Ovary (tissue), 3 donors: ENCODE results near the gene PON2.

Experiments used
- EP300 ChIP-seq: sonication (generic); formaldehyde crosslinking; IDR thresholded peaks from one replicate; pipeline ENCODE4 v1.6.1; 2017; ENCODE audit warnings: antibody characterized with exemption
- TF ChIP-seq, protein P1 (sequence below), 3 donors: fragments of 450-650 bp in 2 of 3; fragments of 200-600 bp in 1 of 3; IDR thresholded peaks; one replicate each; pipeline versions ENCODE4 v1.5.1 to v1.8.0; 2016 to 2022; ENCODE audit warnings: antibody characterized with exemption in 3 of 3, mild to moderate bottlenecking in 1 of 3
- donor health status: DM: no; HTN: no; CAD: no.

DNA sequence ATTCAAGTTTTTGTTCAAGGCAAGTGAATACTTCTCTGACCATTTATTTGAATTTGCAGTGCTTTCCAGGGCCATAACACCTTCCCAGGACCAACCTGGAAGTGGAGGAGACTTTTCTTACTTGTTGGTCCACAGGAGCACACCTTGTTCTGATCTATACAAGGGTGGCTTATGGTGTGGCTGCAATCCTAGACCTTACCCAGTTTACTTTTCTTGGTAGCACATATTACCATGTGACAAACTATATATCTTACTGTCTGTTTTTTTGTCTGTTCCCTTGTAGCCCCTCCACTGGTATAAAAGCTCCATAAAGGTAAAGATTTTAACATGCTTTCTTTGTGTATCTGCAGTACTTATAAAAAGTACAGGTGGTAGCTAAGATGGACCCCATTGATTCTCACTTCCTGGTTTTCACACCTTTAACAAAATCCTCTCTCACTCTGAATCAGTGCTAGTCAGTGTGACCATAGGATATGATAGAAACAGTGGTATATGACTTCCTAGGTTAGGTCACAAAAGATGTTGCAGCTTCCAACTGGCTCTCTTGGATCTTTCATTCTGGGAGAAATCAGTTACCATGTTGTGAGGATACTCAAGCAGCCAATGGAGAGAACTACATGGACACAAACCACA is 45.3 kb upstream of the PON2 start:
- TF ChIP-seq EP300, result no peak
- TF ChIP-seq, protein P1, sequence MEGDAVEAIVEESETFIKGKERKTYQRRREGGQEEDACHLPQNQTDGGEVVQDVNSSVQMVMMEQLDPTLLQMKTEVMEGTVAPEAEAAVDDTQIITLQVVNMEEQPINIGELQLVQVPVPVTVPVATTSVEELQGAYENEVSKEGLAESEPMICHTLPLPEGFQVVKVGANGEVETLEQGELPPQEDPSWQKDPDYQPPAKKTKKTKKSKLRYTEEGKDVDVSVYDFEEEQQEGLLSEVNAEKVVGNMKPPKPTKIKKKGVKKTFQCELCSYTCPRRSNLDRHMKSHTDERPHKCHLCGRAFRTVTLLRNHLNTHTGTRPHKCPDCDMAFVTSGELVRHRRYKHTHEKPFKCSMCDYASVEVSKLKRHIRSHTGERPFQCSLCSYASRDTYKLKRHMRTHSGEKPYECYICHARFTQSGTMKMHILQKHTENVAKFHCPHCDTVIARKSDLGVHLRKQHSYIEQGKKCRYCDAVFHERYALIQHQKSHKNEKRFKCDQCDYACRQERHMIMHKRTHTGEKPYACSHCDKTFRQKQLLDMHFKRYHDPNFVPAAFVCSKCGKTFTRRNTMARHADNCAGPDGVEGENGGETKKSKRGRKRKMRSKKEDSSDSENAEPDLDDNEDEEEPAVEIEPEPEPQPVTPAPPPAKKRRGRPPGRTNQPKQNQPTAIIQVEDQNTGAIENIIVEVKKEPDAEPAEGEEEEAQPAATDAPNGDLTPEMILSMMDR (IDR thresholded peaks at IDR 0.05), result no peak
